Measurements from ENCODE around the gene STK24. TPM values are rescaled to one million over a fixed set of nuclear protein-coding genes. Genes with fewer than 3 reads are reported as not detected.

The STK24 gene
- total RNA-seq, 1 experiment from 2014 or later = 51.2 TPM

- Mint-ChIP-seq H3K27me3 (ENCODE audit: unreplicated experiment) (no peaks in the 10 kb centered on the region), H3K4me1 (ENCODE audit: low read depth, unreplicated experiment) (peaks cover 12% of the 10 kb centered on the region), H3K36me3 (ENCODE audit: insufficient read depth, unreplicated experiment) (peaks cover 6% of the 10 kb centered on the region), H3K9me3 (ENCODE audit: low read depth, unreplicated experiment) (no peaks in the 10 kb centered on the region), H3K4me3 (ENCODE audit: low read depth, unreplicated experiment) (no peak overlapping the region), H3K27ac (ENCODE audit: unreplicated experiment) (no peak overlapping the region)
- no peak for DNase-seq
- no TSS peak for BruUV-seq (replicated peaks)
- TF ChIP-seq CTCF (IDR thresholded peaks at IDR 0.05; ENCODE audit: unreplicated experiment) = no peak
- CTCF ChIA-PET = no interaction called here
- intact Hi-C loops (cut with micrococcal nuclease; ENCODE audit: unreplicated experiment) = no loop called here
Measured at GRCh38 chr13:98563071-98563470, 13.8 kb downstream of the STK24 start.

GRCh38 chr13:98559169-98559568 is 17.7 kb downstream of the STK24 start:
- CTCF ChIA-PET = no interaction called here
- no peak overlapping the region for H3K4me3 Mint-ChIP-seq (ENCODE audit: low read depth, unreplicated experiment)
- peaks cover 6% of the 10 kb centered on the region for H3K36me3 Mint-ChIP-seq (ENCODE audit: insufficient read depth, unreplicated experiment)
- no TSS peak for BruUV-seq (replicated peaks)
- H3K9me3 Mint-ChIP-seq (ENCODE audit: low read depth, unreplicated experiment) = no peaks in the 10 kb centered on the region
- DNase-seq = no peak
- intact Hi-C loops (cut with micrococcal nuclease; ENCODE audit: unreplicated experiment) = no loop called here
- H3K4me1 Mint-ChIP-seq (ENCODE audit: low read depth, unreplicated experiment) = peaks cover 22% of the 10 kb centered on the region
- no peak for TF ChIP-seq CTCF (IDR thresholded peaks at IDR 0.05; ENCODE audit: unreplicated experiment)
- H3K27ac Mint-ChIP-seq (ENCODE audit: unreplicated experiment) = no peak overlapping the region
- H3K27me3 Mint-ChIP-seq (ENCODE audit: unreplicated experiment) = no peaks in the 10 kb centered on the region

- DNase-seq = no peak
- CTCF ChIA-PET = no interaction called here
- intact Hi-C loops (cut with micrococcal nuclease; ENCODE audit: unreplicated experiment) = no loop called here
- Mint-ChIP-seq H3K36me3 (ENCODE audit: insufficient read depth, unreplicated experiment) (peaks cover 6% of the 10 kb centered on the region), H3K27ac (ENCODE audit: unreplicated experiment) (peak overlapping the region; percentile 47), H3K27me3 (ENCODE audit: unreplicated experiment) (no peaks in the 10 kb centered on the region), H3K4me1 (ENCODE audit: low read depth, unreplicated experiment) (peaks cover 19% of the 10 kb centered on the region), H3K4me3 (ENCODE audit: low read depth, unreplicated experiment) (peak overlapping the region; percentile 32), H3K9me3 (ENCODE audit: low read depth, unreplicated experiment) (no peaks in the 10 kb centered on the region)
- TF ChIP-seq CTCF (IDR thresholded peaks at IDR 0.05; ENCODE audit: unreplicated experiment) = no peak
- BruUV-seq (replicated peaks) = no TSS peak
Measured at GRCh38 chr13:98557937-98558792, 18.7 kb downstream of the STK24 start.

GRCh38 chr13:98556968-98557631 is 19.8 kb downstream of the STK24 start:
- peaks cover 19% of the 10 kb centered on the region for H3K4me1 Mint-ChIP-seq (ENCODE audit: low read depth, unreplicated experiment)
- no peaks in the 10 kb centered on the region for H3K9me3 Mint-ChIP-seq (ENCODE audit: low read depth, unreplicated experiment)
- peaks cover 6% of the 10 kb centered on the region for H3K36me3 Mint-ChIP-seq (ENCODE audit: insufficient read depth, unreplicated experiment)
- DNase-seq = no peak
- no peak for TF ChIP-seq CTCF (IDR thresholded peaks at IDR 0.05; ENCODE audit: unreplicated experiment)
- CTCF ChIA-PET = interaction anchor here (0.7 kb wide), 1 partner anchor 81 kb away, joined by 3 read pairs; no protein-coding TSS in a partner anchor
- no TSS peak for BruUV-seq (replicated peaks)
- intact Hi-C loops (cut with micrococcal nuclease; ENCODE audit: unreplicated experiment) = no loop called here
- no peaks in the 10 kb centered on the region for H3K27me3 Mint-ChIP-seq (ENCODE audit: unreplicated experiment)
- peak overlapping the region; percentile 47 for H3K27ac Mint-ChIP-seq (ENCODE audit: unreplicated experiment)
- H3K4me3 Mint-ChIP-seq (ENCODE audit: low read depth, unreplicated experiment) = peak overlapping the region; percentile 32

All from Calu3 (cell line).